GM19023 (cell line): Measurements from ENCODE around the gene OR1E2.
"Not testable (repeated sequence)": the region's sequence is repeated elsewhere in the genome, so short reads cannot be mapped to it uniquely, and the experiment has no call there.

Experiments used
- ATAC-seq: cut with Tn5 transposase; IDR thresholded peaks from one replicate; pipeline ENCODE4 v1.9.1; 2021; ENCODE audit warnings: mild to moderate bottlenecking, moderate library complexity; ENCODE audit not compliant: unreplicated experiment

Gene OR1E2, protein sequence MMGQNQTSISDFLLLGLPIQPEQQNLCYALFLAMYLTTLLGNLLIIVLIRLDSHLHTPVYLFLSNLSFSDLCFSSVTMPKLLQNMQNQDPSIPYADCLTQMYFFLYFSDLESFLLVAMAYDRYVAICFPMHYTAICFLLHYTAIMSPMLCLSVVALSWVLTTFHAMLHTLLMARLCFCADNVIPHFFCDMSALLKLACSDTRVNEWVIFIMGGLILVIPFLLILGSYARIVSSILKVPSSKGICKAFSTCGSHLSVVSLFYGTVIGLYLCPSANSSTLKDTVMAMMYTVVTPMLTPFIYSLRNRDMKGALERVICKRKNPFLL

DNA sequence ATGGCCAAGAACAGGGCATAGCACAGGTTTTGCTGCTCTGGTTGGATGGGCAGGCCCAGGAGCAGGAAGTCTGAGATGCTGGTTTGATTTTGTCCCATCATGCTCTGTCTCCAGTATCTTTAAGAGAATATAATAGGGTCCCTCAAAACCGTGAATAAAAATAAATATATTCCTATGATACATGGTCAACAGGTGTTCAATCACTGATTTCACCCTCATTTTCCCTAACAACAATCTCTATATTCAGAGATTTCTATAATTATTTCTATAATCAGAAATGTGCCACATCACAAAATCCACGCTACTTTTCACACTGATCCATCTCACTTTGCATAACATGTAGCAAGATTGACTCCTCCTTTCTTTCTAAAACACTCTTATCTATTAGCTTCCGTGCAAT is at the start of gene OR1E2:
Gene OR1E2 (minus strand): TSS at position 101 of the 400 bp plus-strand sequence. CDS start 0 bp downstream, at position 101.
- ATAC-seq: no peak

GRCh38 chr17:3482852-3483251 is 49.2 kb upstream of the OR1E2 start:
- no peak for ATAC-seq

DNA sequence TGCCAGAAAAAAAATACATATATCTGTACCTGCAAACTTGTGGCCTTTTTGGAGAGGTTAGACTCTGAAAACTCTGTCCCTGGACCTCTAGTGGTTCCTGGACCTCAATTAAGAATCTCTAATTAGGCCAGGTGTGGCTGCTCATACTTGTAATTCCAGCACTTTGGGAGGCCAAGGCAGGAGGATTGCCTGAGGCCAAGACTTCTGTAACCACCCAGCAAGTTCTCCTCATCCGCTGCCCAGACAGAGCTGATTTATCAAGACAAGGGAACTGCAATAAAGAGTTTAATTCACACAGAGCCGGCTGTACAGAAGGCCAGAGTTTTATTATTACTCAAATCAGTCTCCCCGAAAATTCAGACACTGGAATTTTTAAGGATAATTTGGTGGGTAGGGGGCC is 46.3 kb upstream of the OR1E2 start:
- no peak for ATAC-seq

GRCh38 chr17:3475812-3476610 is 42.4 kb upstream of the OR1E2 start, which contains the start of gene ASPA:
ASPA (plus strand) TSS chr17:3475997; CDS start chr17:3476160, 163 bp downstream.
- no peak for ATAC-seq

GRCh38 chr17:3475251-3475685 is 41.6 kb upstream of the OR1E2 start:
- ATAC-seq: no peak

DNA sequence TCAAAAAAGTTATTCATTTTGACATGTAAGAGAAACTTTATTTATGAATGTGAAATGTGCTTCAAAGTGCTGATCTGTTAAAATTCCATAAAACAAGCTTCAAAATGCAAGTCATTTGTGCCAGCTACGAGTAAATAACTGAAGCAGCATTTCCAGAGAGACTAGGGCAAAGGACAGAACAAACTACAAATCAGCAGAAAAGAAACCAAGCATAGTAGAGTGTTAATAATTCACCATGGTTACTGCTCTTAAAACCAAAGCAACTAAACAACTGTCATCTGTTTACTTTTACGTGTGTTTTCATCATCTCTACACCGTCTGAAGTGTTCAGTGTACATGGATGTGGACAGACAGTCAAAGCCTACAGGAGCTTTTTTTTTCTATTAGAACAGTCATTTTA is 40.6 kb upstream of the OR1E2 start:
- ATAC-seq: no peak

DNA sequence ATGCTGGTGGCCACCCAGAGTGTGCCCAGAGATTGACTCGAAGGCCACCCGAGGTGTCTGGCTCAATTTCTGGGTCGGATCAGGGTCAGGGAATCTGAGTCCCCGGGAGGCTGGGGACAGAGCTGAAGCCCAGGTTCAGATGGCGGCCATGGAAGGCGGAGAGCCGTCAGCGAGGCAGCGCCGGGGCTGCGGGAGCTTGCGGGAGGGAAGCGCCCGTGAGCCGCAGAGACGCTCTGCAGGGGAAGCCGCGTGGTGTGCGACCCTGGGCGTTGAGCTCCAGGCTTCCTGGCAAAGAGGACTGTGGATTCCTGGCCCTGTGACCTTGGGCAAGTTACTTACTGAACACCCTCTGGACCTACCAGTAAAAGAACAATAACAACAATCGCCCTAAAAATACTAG is 38.5 kb upstream of the OR1E2 start:
- no peak for ATAC-seq

GRCh38 chr17:3471599-3471998 is 38.0 kb upstream of the OR1E2 start, which contains the start of gene SPATA22:
SPATA22 (minus strand) TSS chr17:3471819; CDS start chr17:3469325, 2,494 bp downstream.
- no peak for ATAC-seq

- no peak for ATAC-seq
These were observed 35.9 kb upstream of the OR1E2 start for GRCh38 chr17:3469529-3469928.

DNA sequence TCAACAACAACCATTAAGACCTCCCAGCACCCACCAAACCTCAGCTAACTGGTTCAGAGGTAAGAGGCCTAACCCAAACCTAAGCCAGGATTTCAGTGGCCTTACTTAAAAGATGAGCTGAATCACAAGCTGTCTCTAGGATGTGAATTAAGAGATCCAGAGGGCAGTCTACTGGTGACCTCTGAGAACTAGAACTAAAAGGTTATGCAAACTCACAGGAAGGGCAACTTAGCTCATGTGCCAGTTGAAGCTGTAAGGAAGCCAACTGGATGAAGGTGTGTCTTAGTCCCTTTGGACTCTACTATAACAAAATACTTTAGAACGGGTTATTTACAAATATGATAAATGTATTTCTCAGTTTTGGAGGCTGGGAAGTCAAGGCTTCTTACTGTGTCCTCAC is 32.7 kb upstream of the OR1E2 start:
- not testable (repeated sequence) for ATAC-seq

DNA sequence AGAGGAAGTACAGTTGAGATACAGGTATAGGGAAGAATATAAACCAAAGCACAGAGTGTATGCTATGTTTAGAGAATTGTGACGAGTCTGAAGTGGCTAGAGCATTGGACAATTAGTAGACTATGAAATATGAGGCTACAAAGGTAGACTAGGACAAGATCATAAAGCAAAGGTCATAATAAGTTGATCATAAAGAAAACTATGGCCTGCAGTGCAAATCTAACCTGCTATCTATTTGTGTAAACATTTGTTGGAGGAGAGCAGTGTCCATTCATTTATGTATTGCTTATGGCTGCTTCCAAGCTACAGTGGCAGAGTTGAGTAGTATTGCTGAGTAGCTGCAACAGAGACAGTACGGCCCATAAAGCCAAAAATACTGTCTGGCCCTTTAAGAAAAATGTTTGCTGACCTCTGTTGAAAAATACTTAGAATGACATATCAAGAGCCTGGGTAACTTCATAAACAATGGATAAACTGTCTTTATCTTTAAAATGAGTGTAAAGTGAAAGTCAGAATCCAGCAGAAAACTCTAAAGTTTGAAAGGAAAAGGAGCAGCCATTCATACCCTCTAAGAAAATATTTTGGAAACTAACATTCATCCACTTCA is 14.5 kb upstream of the OR1E2 start:
- no peak for ATAC-seq

DNA sequence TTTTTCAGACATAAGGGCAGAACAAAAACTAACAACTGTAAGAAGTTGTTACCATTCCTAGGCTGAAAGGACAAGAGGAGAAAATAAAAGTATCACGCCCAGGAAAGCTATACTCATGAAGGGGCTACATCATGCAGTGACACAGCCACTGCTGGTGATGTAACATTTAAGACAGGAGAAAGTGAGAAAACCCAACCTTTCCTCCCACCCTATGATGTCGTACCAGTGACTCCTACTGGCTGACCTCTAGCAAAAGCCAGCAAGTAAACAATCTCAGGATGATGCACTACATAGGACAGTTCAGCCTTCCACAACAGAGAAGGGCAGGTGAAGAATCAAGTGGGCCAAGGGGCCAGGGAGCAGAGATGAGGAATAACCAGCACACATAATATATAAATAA is 14.0 kb upstream of the OR1E2 start:
- no peak for ATAC-seq

DNA sequence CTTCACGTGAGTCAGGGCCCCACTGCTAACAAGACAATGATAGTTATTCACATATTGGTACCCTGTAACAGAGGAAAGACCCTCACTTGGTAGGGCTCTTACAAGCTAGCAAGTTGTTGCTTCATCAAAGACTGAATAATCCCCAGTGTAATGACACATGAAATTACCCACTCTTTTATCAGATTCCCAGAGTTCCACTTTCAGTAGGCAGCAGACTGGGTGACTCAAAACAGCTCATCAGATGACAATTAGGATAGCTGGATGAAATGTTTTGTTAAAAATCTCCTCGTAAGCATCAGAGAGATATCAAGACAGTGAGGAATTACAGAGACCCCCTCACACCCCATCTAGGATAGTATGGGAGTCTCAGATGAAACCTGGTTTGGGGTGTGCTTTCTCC is 6.8 kb upstream of the OR1E2 start:
- ATAC-seq: no peak

DNA sequence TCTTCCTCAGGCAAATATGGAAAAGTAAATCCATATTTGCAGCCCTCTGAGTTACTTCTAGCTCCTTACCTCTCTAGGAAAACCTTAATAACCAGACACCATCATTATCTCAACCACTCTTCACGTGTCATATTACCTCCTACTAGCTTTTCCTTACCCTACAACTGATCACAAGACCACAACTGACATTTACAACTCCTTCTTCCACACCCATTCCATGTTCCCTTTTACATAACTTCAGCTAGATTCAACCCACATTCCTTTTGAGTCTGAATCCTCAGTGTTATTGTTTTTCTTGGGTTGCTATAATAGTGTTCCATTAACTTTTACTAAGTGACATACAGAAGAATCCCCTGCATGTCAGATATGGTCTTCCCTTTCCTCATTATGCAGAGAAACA is 4.7 kb upstream of the OR1E2 start:
- no peak for ATAC-seq

GRCh38 chr17:3433215-3433614 is 426 bp downstream of the OR1E2 start:
- ATAC-seq: not testable (repeated sequence)

GRCh38 chr17:3418222-3418621 is 15.4 kb downstream of the OR1E2 start:
- no peak for ATAC-seq

DNA sequence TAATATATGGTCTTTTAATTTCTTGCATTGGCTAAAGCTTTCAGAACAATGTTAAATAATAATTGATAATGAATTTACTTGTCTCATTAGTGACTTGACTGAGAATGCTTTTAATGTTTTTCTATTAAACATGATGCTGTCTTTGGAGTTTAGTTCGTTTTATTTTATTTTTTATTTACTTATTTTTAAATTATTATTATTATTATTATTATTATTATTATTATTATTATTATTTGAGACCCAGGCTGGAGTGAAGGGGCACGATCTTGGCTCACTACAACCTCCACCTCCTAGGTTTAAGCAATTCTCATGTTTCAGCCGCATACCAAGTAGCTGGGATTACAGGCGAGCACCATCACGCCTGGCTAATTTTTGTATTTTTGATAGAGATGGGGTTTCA is 18.0 kb downstream of the OR1E2 start:
- ATAC-seq: no peak

DNA sequence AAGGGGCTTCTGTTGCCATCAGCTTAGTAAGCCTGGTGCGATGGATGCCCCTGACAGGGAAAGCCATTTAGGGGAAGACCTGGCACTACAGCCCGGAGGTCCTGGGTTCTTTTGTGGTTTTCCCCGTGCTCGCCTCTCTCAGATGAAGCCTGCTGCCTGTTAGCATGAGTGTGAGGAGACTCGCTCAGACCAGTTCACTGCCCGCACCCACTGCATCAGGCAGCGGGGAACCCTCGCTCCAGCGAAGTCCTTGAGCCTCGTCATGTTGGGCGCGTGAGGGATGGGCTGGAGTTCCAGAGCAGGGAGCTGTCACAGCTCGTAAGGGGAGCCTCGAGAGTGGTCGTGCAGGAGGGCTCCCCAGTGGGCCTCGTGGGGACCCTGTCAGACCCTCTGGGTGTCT is 21.4 kb downstream of the OR1E2 start:
- ATAC-seq: not testable (repeated sequence)

DNA sequence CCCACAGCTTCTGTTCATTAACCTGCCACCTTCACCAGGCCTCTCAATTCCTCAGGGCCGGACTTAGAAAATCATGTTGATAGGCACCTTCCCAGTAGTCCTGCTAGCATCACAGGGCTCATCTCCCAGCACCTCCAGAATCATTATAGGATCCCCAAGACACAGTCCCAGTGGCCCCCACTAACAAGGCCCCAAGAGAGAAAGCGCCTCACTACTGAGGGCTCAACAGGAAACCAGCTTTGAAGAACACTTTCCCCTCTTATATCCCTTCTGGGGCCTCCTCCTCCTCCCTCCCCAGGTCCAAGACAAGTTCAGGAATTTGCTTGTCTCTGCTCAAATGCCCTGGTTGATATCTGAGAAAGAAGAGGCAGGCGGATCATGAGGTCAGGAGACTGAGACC is 22.6 kb downstream of the OR1E2 start, which contains the start of gene OR3A3:
Gene OR3A3 (plus strand): TSS at position 301 of the 400 bp plus-strand sequence.
- no peak for ATAC-seq

GRCh38 chr17:3403856-3404255 is 29.8 kb downstream of the OR1E2 start:
- not testable (repeated sequence) for ATAC-seq

GRCh38 chr17:3401786-3402185 is 31.9 kb downstream of the OR1E2 start:
- ATAC-seq: no peak
